GM19463 (cell line): ENCODE results near the gene ECE1.
"Not testable (repeated sequence)": the region's sequence is repeated elsewhere in the genome, so short reads cannot be mapped to it uniquely, and the experiment has no call there.

Experiments
- ATAC-seq: cut with Tn5 transposase; IDR thresholded peaks from one replicate; pipeline ENCODE4 v1.9.1; 2021; ENCODE audit warnings: mild to moderate bottlenecking, moderate library complexity; ENCODE audit not compliant: unreplicated experiment

ECE1 gene

DNA sequence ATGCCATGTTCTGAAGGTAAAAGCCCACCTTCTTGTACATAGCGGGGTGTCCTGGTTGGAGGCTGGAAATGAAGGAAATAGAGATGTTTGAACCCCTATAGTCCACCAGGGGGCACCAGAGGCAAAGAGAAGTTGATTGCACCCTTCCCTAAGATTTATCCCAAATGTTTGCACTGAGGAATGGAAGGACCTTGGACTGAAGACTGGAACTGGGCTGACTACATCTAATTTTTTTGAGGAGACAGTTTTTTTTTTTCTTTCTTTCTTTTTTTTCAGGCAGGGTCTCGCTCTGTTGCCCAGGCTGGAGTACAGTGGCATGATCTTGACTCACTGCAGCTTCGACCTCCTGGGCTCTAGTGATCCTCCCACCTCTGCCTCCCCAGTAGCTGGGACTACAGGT is 58.2 kb downstream of the ECE1 start:
- ATAC-seq, result no peak

DNA sequence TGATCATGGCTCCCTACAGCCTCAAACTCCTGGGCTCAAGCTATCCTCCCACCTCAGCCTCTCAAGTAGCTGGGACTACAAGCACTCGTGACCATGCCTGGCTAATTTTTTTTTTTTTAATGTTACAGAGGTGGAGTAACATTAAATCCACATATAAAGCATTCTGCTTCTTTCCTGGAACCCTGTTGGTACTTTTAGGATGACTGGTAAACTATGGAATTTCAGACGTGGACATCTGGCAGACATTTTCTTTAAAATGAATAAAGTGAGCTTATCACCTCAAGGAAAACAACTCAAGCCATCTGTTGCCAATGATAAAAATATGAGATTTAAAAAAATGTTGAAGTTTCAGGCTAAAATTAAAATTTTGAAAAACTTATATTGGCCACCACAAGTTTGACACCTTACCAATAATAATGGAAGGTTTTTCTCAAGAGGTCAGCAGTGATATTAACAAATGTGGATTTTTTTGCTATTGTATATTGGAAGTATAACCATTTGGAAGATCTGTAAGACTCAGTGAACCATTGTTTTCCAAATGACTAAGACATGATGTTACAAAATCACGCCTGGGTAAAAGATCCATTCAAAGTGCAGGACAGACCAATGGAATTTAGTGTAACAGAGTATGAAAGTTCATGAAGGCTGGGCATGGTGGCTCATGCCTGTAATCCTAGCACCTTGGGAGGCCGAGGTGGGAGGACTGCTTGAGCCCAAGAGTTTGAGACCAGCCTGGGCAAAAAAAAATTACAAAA is 60.8 kb downstream of the ECE1 start:
- no peak for ATAC-seq

- ATAC-seq, result not testable (repeated sequence)
These were observed 62.0 kb downstream of the ECE1 start for GRCh38 chr1:21228224-21228623.

DNA sequence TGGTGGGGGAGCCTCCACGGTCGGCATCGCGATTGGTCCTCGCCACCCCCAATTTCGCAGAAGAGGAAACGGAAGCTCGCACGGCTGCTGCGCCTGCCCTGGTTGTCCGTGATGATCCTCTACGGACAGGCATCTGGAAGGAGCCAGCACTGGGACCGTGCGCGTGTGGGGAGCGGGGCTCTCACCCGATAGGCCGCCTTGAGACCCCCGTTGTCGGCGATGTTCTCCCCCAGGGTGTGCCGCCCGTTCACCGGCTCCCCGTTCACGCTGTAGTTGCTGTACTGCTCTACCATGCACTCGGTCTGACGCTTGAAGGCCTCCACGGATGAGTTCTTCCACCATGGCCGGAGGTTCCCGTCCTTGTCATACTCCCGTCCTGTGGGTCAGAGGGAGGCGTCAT is 65.2 kb downstream of the ECE1 start:
- no peak for ATAC-seq

- ATAC-seq, result no peak
These were observed 69.4 kb downstream of the ECE1 start for GRCh38 chr1:21220815-21221214.

DNA sequence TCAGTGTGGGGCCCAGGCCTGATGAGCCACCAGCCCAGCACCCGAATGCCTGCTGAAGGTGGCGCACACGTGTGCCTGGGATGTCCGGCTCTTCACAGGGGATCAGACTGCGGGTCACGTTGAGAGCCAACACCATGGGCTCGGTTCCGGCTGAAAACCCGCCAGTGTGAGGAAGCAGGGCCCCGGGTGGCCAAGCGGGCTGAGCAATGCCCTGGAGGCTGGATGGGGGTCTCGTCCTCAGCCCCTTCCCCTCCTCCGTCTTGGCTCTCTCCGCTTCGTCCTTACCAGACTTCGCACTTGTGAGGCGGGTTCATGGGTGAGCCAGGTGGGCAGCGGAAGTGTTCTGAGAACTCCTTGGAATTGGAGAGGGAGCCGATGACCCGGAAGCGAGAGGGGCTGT is 70.6 kb downstream of the ECE1 start:
- ATAC-seq, result no peak

GRCh38 chr1:21217812-21218596 is 72.3 kb downstream of the ECE1 start:
- ATAC-seq, result no peak

DNA sequence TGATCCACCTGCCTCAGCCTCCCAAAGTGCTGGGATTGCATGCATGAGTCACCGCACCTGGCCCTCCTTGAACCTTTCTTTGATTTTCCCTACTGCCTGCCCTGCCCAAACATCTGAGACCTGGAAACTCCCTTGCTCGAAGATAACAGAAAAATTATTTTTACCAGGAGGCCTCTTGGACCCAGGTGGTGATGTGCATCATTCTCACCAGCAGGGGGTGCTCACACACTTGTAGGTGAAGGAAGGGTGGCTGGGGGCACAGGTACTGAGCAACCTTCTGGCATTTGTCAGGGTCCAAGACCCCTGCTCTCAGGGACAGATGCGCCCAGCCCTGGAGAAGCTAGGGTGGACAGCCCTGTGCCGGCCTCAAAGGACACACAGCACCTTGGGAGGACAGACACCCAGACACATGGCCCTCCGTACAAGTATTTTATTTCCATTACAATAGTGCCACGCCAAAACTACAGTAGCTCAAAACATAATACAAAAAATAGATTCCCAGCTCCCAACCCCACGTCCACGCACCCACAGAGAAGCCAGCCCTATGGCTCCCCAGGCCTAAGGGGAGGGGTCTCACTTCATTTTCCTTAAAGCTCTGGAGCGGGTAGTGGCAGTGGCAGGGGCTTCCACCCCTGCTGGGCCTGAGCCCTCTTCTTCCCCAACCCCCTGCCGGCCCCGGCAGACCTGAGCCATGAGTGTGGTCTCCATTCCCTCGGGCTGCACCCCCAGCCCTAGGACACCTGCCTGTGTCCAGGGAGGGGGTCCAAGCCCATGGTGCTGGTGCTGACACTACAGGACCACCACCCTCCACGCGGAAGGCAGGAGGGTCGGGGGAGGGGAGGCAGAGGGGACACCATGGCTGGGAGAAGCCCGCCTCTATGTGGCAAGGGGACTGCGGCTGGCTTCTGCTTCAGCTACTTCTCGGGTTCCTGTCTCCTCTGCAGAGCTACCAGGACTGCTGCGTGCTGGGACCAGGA is 73.1 kb downstream of the ECE1 start:
- ATAC-seq, result no peak

DNA sequence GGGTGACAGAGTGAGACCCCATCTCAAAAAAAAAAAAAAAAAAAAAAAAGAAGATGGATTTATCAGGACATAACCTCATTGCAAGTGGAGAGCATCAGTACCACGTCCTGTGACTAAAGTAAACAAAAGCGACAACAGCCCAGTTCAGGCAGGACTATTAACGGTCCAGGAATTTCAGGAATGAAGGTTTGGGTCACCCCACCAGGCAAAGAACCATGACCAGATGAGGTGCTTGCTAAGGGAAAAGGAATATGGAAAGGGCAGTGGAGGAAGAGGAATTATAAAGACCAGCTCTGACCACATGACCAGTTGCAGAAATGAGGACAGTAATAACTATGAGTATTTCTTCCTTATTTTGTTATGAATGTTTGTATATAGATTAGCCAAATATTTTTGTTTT is 78.1 kb downstream of the ECE1 start:
- ATAC-seq, result no peak

DNA sequence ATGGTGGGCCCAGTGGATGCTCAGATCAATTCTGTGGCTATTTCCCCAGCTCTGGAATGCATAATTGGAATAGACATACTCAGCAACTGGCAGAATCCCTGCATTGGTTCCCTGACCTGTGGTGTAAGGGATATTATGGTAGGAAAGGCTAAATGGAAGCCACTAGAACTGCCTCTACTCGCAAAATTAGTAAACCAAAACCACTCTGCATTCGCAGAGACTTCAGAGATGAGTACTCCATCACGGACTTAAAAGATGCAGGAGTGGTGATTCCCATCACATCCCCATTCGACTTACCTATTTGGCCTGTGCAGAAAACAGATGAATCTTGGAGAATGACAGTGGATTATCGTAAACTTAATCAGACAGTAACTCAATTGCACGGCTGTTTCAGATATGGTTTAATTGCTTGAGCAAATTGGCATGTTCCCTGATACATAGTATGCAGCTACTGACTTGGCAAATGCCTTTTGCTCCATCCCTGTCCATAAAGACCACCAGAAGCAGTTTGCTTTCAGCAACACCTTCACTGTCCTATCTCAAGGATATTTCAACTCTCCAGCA is 82.0 kb downstream of the ECE1 start:
- ATAC-seq, result not testable (repeated sequence)

DNA sequence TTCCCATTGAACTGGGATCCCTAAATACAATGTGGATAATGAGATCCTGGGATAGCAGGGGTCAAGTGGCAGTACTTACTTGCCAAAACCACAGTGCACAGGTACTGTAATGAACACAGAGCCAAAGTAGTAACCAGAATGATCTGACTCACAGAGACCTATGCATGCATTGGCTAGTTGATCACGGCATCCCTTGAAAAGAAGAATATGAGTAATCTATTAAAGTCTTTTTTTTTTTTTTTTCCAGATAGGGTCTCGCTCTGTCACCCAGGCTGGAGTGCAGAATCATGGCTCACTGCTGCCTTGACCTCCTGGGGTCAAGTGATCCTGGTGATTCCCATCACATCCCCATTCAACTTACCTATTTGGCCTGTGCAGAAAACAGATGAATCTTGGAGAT is 84.1 kb downstream of the ECE1 start:
- no peak for ATAC-seq

GRCh38 chr1:21205416-21205815 is 84.8 kb downstream of the ECE1 start:
- ATAC-seq, result no peak

GRCh38 chr1:21201650-21202049 is 88.6 kb downstream of the ECE1 start:
- no peak for ATAC-seq

GRCh38 chr1:21201238-21201637 is 89.0 kb downstream of the ECE1 start:
- ATAC-seq, result not testable (repeated sequence)

- no peak for ATAC-seq
These were observed 89.5 kb downstream of the ECE1 start for GRCh38 chr1:21200767-21201166.

DNA sequence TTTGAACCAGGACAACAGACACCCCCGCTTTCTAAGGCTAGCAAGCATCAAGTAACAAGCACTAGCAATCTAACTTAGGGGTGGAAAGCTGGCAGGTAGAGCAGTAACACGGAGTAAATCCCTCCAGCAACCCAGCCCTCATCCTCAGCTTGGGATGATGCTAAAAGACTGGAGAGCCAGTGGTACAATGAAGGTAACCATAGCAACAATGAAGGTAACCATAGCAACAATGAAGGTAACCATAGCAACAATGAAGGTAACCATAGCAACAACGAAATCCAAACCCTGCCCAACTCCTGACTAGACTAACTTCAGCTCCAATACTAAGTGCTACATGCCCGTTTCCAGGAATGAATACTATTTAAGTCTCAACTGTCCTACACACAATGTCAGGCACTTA is 91.3 kb downstream of the ECE1 start:
- no peak for ATAC-seq

- ATAC-seq, result no peak
These were observed 97.4 kb downstream of the ECE1 start for GRCh38 chr1:21192871-21193270.

- ATAC-seq, result no peak
These were observed 98.0 kb downstream of the ECE1 start for GRCh38 chr1:21192284-21192683.

DNA sequence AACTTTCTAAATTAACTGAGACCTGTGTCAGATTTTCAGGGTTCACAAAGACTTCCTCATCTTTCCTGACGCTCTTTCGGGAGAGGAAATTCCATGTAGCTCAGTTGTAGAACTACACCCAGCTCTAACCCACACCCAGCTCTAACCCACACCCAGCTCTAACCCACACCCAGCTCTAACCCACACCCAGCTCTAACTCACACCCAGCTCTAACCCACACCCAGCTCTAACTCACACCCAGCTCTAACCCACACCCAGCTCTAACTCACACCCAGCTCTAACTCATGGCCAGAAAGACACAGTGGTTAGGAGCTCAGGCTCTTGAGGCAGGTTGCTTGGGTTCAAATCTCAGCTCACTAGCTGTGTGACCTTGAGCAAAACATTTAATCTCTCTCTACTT is 99.5 kb downstream of the ECE1 start:
- not testable (repeated sequence) for ATAC-seq

GRCh38 chr1:21189906-21190500 is 100.3 kb downstream of the ECE1 start:
- no peak for ATAC-seq
